OCI-M2 (cell line): ENCODE measurements around the gene TCAP.

ENCODE experiments used
- DNase-seq: peaks from one replicate; lab custom pipeline; 2025; ENCODE audit not compliant: unreplicated experiment; lab: John Stamatoyannopoulos, UW

Gene TCAP

GRCh38 chr17:39666231-39666600 is 1.1 kb downstream of the TCAP start:
- no peak for DNase-seq

GRCh38 chr17:39666601-39667261 is 1.6 kb downstream of the TCAP start:
- DNase-seq = no peak

- no peak for DNase-seq
These were observed 2.3 kb downstream of the TCAP start for GRCh38 chr17:39667262-39667944.

- no peak for DNase-seq
These were observed 3.1 kb downstream of the TCAP start, which contains the start of gene PNMT for GRCh38 chr17:39667945-39668924. Gene PNMT, plus strand, starts transcription at chr17:39668453. Its CDS starts 23 bp downstream, at chr17:39668476.

GRCh38 chr17:39669897-39670735 is 5.0 kb downstream of the TCAP start:
- no peak for DNase-seq

GRCh38 chr17:39670746-39671145 is 5.6 kb downstream of the TCAP start:
- no peak for DNase-seq

GRCh38 chr17:39671651-39672521 is 6.7 kb downstream of the TCAP start:
- DNase-seq = no peak

GRCh38 chr17:39672522-39673334 is 7.6 kb downstream of the TCAP start:
- no peak for DNase-seq

GRCh38 chr17:39673335-39674081 is 8.4 kb downstream of the TCAP start:
- DNase-seq = no peak

- no peak for DNase-seq
These were observed 9.0 kb downstream of the TCAP start for GRCh38 chr17:39674179-39674578.

GRCh38 chr17:39674702-39675389 is 9.7 kb downstream of the TCAP start:
- DNase-seq = no peak

- no peak for DNase-seq
These were observed 10.4 kb downstream of the TCAP start for GRCh38 chr17:39675390-39676082.

GRCh38 chr17:39676198-39676819 is 11.2 kb downstream of the TCAP start:
- no peak for DNase-seq

- no peak for DNase-seq
These were observed 11.9 kb downstream of the TCAP start for GRCh38 chr17:39677072-39677471.

- no peak for DNase-seq
These were observed 12.6 kb downstream of the TCAP start for GRCh38 chr17:39677542-39678339.
